Fibroblast of lung (primary cell): ENCODE measurements around the gene CHAT. TPM values are rescaled to one million over a fixed set of nuclear protein-coding genes. Genes with fewer than 3 reads are reported as not detected.
A peak's percentile ranks its signal among the peaks of the same experiment; 100 is the strongest.

Experiments used
- DNase-seq, 2 donors: peaks; one replicate each; pipeline versions ENCODE4 v3.0.0 to v3.0.0-alpha.2; 2010; ENCODE audit warnings: low read depth in 2 of 2
- H2AFZ ChIP-seq: 2 replicates; pipeline ENCODE4 v1.5.1; 2012; ENCODE audit warnings: low read length, control low read depth, inconsistent platforms
- H3K27ac ChIP-seq: 2 replicates; pipeline ENCODE4 v1.5.1; 2011; ENCODE audit warnings: low read length, control low read depth; ENCODE audit not compliant: insufficient read depth
- H3K27me3 ChIP-seq: 2 replicates; pipeline ENCODE4 v1.5.1; 2011; ENCODE audit warnings: mild to moderate bottlenecking, low read length; ENCODE audit not compliant: control insufficient read depth, insufficient read depth
- H3K36me3 ChIP-seq: 2 replicates; pipeline ENCODE4 v1.5.1; 2011; ENCODE audit warnings: low read length; ENCODE audit not compliant: control insufficient read depth, insufficient read depth
- H3K4me1 ChIP-seq: 2 replicates; pipeline ENCODE4 v1.5.1; 2011; ENCODE audit warnings: low read length; ENCODE audit not compliant: control insufficient read depth, insufficient read depth; ENCODE audit errors: extremely low read depth
- H3K4me2 ChIP-seq: 2 replicates; pipeline ENCODE4 v1.5.1; 2011; ENCODE audit warnings: low read length, control low read depth; ENCODE audit not compliant: insufficient read depth; ENCODE audit errors: extremely low read depth
- H3K4me3 ChIP-seq, 4 experiments: fragments of 200-600 bp in 1 of 4; sonication (generic) in 1 of 4; replicated peaks in 1 of 4; 2 replicates each; pipeline ENCODE4 v1.5.1; 2011 to 2016; ENCODE audit warnings: low read length in 4 of 4, low read depth in 3 of 4, mild to moderate bottlenecking in 3 of 4, control low read depth in 2 of 4, inconsistent platforms in 1 of 4, mixed read lengths in 1 of 4; ENCODE audit not compliant: insufficient read depth in 1 of 4; ENCODE audit errors: control extremely low read depth in 1 of 4
- H3K79me2 ChIP-seq: 2 replicates; pipeline ENCODE4 v1.5.1; 2012; ENCODE audit warnings: mild to moderate bottlenecking, low read length, inconsistent platforms; ENCODE audit not compliant: control insufficient read depth, insufficient read depth
- H3K9ac ChIP-seq: 2 replicates; pipeline ENCODE4 v1.5.1; 2011; ENCODE audit warnings: mild to moderate bottlenecking, low read length, control low read depth; ENCODE audit not compliant: insufficient read depth
- H3K9me3 ChIP-seq: 2 replicates; pipeline ENCODE4 v1.5.1; 2012; ENCODE audit warnings: low read depth, low read length; ENCODE audit not compliant: control insufficient read depth, insufficient read depth
- H4K20me1 ChIP-seq: 2 replicates; pipeline ENCODE4 v1.5.1; 2011; ENCODE audit warnings: low read length; ENCODE audit not compliant: control insufficient read depth, insufficient read depth; ENCODE audit errors: extremely low read depth
- EZH2 ChIP-seq: IDR thresholded peaks from 2 replicates; pipeline ENCODE4 v1.5.1; 2012; ENCODE audit warnings: low read length, control low read depth, mild to moderate bottlenecking; ENCODE audit errors: missing control alignments
- polyA plus RNA-seq, 2 donors: library from polyadenylated mRNA; depleted of rRNA in 1 of 2; stranded (reverse) in 1 of 2; unstranded in 1 of 2; fragments of >200 nt; gene quantifications; 2 replicates each; pipeline ENCODE4 v1.2.1, GENCODE V29; 2011 to 2012; ENCODE audit warnings: missing spikeins in 1 of 2
- total RNA-seq: library from RNA; depleted of rRNA; stranded (reverse); fragments of >200 nt; gene quantifications from 2 replicates; pipeline ENCODE4 v1.2.1, GENCODE V29; 2014
- TF ChIP-seq, protein P1 (sequence below), 2 donors: IDR thresholded peaks in 1 of 2; conservative IDR thresholded peaks in 1 of 2; 1 replicate in 1 of 2; 2 replicates in 1 of 2; pipeline ENCODE4 v1.5.1; 2011 to 2012; ENCODE audit warnings: low read length in 2 of 2, control low read depth in 1 of 2, inconsistent platforms in 1 of 2, low read depth in 1 of 2, mild to moderate bottlenecking in 1 of 2

CHAT gene
- total and polyA plus RNA-seq, 2 donors (not counting 1 experiment from before 2014, with no cell fraction given) = not detected

DNA sequence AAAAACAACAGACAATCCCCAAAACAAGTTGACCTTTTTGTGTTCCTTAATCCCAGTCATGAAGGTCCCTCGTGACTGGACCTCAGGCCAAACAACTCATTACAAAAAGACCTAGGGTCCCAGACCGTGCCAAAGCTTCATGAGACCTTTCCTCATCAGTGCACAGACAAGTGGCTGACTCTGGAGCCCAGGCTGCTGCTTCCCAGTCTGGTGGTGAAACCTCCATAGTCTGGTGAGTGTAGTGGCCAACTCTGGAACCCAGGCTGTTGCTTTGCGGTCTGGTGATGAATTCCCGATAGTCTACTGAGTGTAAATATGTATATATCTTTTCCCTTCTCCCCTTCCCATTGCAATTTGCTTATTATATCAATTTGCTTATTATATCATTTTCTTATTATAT, 25.9 kb upstream of the CHAT start:
- H3K4me2 ChIP-seq = no peak overlapping the region
- H3K9ac ChIP-seq = no peak overlapping the region
- TF ChIP-seq, protein P1, sequence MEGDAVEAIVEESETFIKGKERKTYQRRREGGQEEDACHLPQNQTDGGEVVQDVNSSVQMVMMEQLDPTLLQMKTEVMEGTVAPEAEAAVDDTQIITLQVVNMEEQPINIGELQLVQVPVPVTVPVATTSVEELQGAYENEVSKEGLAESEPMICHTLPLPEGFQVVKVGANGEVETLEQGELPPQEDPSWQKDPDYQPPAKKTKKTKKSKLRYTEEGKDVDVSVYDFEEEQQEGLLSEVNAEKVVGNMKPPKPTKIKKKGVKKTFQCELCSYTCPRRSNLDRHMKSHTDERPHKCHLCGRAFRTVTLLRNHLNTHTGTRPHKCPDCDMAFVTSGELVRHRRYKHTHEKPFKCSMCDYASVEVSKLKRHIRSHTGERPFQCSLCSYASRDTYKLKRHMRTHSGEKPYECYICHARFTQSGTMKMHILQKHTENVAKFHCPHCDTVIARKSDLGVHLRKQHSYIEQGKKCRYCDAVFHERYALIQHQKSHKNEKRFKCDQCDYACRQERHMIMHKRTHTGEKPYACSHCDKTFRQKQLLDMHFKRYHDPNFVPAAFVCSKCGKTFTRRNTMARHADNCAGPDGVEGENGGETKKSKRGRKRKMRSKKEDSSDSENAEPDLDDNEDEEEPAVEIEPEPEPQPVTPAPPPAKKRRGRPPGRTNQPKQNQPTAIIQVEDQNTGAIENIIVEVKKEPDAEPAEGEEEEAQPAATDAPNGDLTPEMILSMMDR (conservative IDR thresholded peaks at IDR 0.05 in 1 of 2, IDR thresholded peaks at IDR 0.05 in 1 of 2; ENCODE audit: low read depth in 1 of 2, low read length in 2 of 2) = no peak
- TF ChIP-seq EZH2 = no peak
- H3K4me3 ChIP-seq = no peak overlapping the region
- H3K27me3 ChIP-seq = no peaks in the 10 kb centered on the region
- H4K20me1 ChIP-seq = no peaks in the 10 kb centered on the region
- H3K27ac ChIP-seq = no peak overlapping the region
- H3K9me3 ChIP-seq = no peaks in the 10 kb centered on the region
- no peaks in the 10 kb centered on the region for H3K36me3 ChIP-seq
- no peaks in the 10 kb centered on the region for H3K79me2 ChIP-seq
- H2AFZ ChIP-seq = no peak overlapping the region
- no peak for DNase-seq
- no peaks in the 10 kb centered on the region for H3K4me1 ChIP-seq

DNA sequence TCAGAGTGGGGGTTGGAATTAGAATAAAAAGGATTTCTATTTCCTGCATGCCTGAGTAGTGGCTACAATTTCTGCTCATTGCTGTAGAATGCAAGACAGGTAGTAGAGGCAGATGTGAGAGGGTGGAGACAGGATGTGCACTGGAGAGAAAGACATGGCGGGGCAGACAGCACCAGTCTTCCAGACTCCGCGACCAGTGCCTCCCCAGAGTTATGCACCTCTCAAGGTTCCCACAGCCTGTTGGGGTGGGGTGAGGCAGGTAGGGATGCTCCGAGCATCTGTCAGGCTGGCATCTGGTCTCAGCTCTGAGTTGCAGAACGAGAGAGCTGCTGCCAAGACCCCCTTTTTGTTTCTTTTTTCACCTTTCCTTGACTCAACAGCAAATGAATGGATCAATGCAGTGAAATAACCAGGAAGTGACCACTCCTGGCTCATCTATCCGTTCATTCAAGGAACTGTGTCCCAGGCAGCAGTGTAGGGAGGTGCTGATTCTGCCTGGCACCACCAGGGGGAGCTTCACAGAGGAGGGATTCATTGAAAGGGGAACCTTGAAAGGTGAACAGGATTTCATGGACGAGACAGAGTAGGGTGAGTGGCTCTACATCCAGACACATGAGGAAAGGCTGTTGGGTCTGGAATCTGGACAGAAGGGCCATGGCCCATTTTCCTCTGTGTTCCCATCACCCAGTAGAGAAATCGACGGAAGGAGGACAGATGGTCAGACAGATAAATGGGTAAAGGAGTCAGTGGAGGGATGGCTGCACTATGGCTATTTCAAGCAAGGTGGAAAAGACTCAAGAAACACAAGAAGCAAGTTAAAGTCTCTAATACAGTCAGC, 20.9 kb upstream of the CHAT start:
- Histone ChIP-seq H3K4me3 (no peak overlapping the region), H3K9me3 (no peaks in the 10 kb centered on the region), H3K27ac (no peak overlapping the region), H3K27me3 (peaks cover 2% of the 10 kb centered on the region), H3K36me3 (no peaks in the 10 kb centered on the region), H4K20me1 (no peaks in the 10 kb centered on the region), H3K4me2 (no peak overlapping the region), H2AFZ (no peak overlapping the region), H3K79me2 (no peaks in the 10 kb centered on the region), H3K4me1 (no peaks in the 10 kb centered on the region), H3K9ac (no peak overlapping the region)
- no peak for TF ChIP-seq EZH2
- TF ChIP-seq, protein P1 (conservative IDR thresholded peaks at IDR 0.05 in 1 of 2, IDR thresholded peaks at IDR 0.05 in 1 of 2; ENCODE audit: low read depth in 1 of 2, low read length in 2 of 2) = peak; percentile 95 to 99
- peak; percentile 24 to 41 for DNase-seq

DNA sequence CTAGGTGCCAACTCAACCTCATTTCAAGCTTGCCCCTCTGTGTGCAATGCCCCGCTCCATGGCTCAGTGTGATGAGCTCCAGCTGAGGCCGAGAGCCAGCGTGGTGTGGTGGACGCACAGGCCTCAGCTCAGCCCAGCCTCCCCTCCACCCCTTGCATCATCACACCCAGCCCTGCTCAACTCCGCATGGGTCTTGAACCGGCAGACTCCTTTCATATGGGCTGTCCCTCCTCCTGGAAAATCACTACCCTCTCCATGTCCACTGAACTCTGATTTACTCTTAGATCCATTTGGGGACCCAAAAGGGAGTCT, 20.3 kb upstream of the CHAT start:
- DNase-seq = no peak
- Histone ChIP-seq H4K20me1 (no peaks in the 10 kb centered on the region), H3K9ac (no peak overlapping the region), H3K4me2 (no peak overlapping the region), H3K79me2 (no peaks in the 10 kb centered on the region), H3K4me3 (no peak overlapping the region), H3K4me1 (no peaks in the 10 kb centered on the region), H3K27ac (no peak overlapping the region), H3K9me3 (no peaks in the 10 kb centered on the region), H3K27me3 (peaks cover 3% of the 10 kb centered on the region), H3K36me3 (no peaks in the 10 kb centered on the region), H2AFZ (no peak overlapping the region)
- TF ChIP-seq, protein P1 (conservative IDR thresholded peaks at IDR 0.05 in 1 of 2, IDR thresholded peaks at IDR 0.05 in 1 of 2; ENCODE audit: low read depth in 1 of 2, low read length in 2 of 2) = no peak
- TF ChIP-seq EZH2 = no peak
